ELR (cell line): ENCODE measurements around the gene CD151.

ENCODE experiments used
- DNase-seq: peaks from one replicate; pipeline ENCODE4 v3.0.0-alpha.2; 2015; ENCODE audit warnings: low read depth

The CD151 gene

GRCh38 chr11:829176-829846 lies 3.4 kb upstream of the CD151 start:
- no peak for DNase-seq

GRCh38 chr11:829847-830294 lies 2.9 kb upstream of the CD151 start:
- DNase-seq = no peak

- DNase-seq = peak; percentile 83
Measured at GRCh38 chr11:830295-831117, 2.2 kb upstream of the CD151 start.

DNA sequence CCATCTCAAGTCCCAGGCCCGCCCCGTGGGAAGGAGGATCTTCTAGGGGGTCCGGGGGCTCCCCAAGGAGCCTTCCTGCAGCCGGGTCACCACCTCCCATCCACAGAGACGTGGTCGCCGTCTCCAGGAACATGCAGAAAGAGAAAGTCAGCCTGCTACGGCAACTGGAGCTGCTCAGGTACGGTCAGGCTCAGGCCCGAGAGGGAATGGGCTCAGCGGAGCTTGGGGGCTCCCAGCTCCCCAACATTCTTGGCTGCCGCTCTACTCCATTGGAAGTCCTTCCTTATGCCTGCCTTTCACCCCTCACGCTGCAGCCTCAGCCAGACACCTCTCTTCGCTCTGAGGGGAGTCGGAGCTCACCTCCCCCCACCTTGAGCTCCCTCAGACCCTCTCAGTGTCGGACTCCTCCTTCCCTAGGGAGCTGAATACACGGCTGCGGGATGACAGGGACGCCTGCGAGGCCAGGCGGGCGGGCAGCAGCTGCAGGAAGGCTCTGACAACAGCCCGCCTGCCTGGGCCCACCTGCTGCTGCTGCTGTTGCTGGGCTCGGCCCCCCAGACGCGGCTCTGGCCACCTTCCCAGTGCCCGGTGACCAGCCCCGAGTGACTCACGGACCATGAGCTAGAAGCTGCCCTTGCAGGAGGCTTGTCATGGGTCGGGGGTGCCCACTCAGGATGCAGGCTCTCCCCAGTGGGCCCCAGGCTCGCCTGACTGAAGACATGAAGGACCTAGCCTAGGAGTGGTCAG lies 1.5 kb upstream of the CD151 start:
- peak; percentile 73 for DNase-seq

DNA sequence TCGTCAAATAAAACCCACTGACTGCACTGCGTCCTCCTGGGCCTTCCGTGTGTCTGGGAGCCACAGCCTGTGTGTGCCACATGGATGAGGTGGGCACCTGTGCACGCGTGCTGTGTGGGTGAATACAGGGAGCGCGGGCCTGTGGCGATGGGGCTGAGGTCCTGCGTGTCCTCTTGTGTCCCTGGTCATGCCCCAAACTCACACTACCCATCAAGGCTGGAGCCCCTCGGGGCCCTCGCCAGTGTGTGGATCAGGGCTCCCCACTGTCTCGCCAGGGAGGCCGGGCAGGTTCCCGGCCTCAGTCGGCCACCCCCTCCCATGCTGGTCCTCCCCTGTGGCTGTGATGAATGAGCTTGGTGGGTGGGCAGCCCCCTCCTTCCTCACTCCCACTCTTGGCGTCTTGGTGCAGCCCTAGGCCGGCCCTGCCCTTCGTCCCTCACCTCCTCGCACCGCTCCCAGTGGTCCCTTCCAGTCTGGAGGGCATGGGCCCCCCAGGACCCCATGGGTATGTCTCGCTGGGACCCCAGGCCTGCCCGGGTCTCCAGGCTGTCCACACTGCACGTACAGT lies 707 bp upstream of the CD151 start:
- DNase-seq = no peak

- peak; percentile 69 for DNase-seq
Measured at GRCh38 chr11:833114-833791, 501 bp downstream of the CD151 start.

GRCh38 chr11:833849-834311 lies 1.1 kb downstream of the CD151 start:
- no peak for DNase-seq

DNA sequence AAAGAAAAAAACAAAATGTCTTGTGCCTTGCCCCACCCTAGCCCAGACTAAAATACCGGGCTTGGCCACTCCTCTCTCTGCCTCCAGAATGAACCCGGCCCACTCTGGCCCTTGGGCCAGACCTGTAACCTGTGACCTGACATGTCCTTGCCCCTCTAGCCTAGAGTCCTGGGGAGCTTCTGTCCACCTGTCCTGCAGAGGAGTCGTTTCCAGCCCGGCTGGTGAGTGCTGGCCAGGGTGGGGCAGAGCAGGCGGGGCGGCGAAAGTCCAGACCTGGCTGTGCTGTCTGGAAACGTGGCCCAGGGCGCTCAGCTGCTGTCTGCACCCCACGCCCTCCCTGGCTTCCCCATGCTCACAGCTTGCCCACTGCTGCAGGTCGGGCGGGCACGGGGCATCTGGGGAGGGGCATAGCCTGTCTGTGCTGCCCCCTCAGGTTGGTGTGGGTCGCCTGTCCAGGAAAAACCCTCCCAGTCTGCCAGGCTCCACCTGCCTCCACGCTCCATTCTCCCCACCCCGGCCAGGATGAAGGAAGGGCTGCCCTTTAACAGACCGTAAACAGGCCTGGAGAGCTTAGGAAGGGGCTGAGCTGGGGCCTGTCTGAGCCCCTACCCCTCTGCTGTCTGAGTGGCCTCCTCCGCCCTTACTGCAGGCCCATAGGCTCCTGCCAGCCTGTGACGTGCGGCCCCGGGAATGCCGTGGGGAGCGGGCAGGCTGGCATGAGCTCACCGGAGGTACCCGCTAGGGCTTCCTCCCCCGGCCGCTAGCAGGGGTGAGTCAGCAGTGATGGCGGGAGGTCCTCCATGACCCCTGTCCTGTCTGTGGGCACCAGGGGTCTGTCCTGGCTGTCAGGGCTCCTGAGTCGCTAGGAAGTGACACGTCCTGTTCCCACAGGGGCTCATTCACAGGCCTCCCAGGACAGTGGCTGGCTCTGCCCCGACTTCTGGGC lies 1.9 kb downstream of the CD151 start:
- DNase-seq = peak; percentile 88

DNA sequence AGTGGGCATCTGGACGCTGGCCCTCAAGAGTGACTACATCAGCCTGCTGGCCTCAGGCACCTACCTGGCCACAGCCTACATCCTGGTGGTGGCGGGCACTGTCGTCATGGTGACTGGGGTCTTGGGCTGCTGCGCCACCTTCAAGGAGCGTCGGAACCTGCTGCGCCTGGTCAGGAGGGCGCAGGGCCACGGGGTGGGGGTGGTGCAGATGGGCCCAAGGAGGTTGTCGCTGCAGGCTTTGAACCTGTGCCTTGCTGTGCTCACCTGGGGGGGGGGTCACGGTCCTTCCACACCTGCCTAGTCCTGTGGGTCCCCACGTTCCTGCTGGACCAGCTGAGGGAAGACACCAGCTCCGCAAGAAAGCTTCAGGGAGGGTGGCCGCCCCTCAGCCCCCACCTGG lies 3.5 kb downstream of the CD151 start:
- no peak for DNase-seq

DNA sequence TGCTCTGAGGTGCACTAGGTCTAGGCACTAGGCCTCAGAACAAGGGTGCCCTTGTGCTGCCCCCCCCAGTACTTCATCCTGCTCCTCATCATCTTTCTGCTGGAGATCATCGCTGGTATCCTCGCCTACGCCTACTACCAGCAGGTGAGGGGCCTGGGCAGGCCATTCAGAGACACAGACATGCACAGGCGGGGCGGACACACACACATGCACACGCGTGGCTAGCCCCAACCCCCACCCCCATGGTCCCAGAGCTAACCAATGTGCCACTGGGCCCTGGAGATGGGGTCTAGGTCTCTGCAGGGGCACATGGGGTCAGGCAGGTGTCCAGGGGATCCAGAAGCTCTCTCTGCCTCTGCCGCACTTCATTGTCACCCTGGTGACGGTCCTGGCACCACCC lies 3.9 kb downstream of the CD151 start:
- no peak for DNase-seq

DNA sequence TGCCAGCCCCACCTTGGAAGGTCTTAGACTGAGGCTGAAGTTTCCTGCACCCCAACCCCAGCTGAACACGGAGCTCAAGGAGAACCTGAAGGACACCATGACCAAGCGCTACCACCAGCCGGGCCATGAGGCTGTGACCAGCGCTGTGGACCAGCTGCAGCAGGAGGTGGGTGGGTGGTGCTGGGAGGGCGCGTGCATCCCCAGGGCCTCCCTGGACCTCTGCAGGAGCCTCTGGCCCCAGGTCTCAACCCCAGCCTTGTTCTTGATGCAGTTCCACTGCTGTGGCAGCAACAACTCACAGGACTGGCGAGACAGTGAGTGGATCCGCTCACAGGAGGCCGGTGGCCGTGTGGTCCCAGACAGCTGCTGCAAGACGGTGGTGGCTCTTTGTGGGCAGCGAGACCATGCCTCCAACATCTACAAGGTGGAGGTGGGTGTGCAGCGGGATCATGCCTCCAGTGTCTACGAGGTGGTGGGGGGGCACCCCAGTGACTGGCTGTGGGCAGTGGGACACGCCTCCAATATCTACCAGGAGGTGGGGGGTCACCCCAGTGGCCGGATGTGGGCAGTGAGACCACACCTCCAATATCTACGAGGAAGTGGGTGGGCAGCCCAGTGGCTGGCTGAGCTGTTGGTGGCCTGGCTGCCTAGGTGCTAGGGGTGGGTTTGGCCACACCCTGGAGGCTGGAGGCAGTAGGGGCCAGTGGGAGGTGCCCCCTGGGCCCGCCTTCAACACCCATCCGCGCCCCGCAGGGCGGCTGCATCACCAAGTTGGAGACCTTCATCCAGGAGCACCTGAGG lies 4.6 kb downstream of the CD151 start:
- no peak for DNase-seq

DNA sequence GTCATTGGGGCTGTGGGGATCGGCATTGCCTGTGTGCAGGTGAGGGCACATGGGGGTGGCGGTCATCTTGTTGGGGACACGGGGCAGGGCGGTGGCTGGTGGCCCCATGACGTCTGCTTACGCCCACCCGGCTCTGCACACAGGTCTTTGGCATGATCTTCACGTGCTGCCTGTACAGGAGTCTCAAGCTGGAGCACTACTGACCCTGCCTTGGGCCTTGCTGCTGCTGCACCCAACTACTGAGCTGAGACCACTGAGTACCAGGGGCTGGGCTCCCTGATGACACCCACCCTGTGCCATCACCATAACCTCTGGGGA lies 5.2 kb downstream of the CD151 start:
- no peak for DNase-seq

DNA sequence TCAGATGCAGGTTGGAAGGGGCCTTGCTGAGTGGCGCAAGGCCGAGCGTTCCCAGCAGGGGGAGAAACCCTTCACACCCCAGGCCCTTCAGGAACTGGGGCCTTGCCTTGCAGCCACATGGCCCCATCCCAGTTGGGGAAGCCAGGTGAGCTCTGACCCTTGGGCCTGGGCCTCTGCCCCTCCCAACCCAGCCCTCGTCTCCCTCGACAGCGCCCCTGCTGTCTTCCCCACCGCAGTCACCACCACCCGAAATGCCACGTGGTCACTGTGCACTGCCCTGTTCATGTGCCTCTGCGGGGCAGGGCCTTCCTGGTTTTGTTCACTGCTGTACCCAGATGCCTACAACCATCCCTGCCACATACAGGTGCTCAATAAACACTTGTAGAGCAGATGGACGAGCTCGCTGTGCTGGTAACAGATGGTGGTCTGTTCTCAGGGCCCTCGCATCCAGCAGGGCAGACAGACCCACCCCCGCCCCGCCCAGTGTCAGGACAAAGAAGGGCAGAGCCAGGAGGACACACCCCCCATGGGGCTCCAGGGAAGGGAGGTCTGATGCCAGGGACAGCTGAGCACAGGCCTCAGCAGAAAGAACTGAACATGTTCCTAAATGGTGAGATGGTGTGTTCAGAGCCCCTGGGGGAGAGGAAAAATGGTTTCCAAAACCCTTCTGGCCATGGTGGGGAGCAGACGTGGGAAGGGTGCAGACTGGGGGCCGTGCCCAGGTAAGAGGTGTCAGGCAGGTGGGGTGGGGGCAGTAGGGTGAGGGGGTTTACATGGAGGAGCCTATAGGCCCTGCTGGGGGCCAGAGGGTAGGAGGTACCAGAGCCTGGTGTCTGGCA lies 5.9 kb downstream of the CD151 start:
- peak; percentile 57 for DNase-seq

GRCh38 chr11:839280-839623 lies 6.5 kb downstream of the CD151 start:
- no peak for DNase-seq

DNA sequence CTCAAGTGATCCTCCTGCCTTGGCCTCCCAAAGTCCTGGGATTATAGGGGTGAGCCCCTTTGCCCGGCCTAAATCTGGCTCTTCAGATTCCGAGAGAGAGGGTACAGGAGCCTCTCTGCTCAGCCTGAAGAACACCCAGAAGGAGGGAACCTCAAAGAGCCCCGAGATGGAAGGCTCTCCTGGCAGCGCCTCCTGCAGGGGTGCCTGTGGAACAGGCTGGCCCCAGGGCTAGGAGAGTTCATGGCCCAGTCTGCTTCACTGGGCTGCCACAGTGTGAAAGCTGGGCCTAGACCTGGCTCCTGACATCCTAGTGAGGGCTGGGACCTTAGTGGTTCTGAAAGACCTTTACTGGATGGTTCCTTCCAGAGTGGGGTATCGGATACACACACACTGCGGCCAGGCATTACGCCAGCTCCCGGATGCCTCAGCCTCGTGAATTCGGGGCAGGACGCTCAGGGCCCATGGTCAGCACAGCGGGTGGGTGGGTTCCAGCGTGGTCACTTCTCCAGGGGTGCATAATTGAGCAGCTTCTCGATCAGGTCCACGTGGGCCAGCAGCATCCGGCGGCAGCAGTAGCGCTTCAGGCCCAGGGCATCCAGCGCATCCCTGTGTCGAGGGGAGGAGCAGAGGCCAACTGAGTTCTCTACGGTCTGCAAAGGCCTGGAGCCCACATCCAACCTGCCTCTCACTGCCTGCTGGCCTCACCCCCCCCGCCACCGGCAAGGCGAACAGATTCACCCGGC lies 7.3 kb downstream of the CD151 start:
- DNase-seq = peak; percentile 49

DNA sequence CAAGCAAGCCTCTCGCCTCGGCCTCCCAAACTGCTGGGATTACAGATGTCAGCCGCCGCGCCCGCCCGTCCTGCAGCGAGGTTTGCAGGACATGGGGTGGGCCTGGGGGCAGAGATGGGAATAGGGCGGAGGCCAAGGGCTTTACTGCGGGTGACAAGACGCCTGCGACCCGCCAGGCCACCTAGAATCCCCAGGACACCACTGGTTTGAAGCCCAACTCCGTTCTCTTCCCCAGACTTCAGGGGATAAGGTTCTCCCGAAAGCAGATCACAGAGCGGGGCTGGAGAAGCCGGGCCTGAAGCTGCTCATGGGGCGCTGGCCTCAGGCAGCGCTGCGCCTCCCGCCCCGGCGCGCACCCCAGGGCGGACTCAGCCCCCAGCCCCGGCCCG lies 9.2 kb downstream of the CD151 start:
- no peak for DNase-seq

DNA sequence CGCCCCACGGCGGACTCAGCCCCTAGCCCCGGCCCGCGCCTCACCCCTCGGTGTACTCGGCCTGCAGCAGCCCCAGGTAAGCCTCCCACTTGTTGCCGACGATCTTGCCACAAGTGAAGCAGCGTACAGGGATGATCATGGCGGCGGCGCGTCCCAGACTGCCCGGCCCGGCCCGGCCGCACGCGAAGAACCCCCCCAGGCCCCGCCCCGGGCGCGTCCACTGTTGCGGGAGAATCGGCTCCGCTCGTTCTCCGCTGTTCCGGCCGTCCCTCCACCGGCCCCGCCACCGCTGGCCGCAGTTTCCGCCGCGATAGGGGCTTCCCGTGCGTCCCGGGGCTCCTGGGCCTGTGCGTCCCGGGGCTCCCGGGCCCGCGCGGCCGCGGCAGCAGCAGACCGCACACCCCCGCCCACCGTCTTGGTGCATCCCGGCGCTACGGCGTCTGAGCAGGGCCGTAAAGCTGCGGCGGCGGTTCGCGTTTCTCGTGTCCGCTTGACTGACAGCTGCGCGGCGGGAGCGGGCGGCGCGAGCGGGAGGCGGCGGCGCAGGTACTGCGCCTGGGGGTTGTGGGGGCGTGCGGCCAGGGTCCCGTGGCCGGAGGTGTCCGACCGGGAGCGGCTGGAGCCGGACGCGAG lies 9.7 kb downstream of the CD151 start, which contains the start of the genes POLR2L and TSPAN4:
TSS of gene POLR2L (minus strand) at position 160 of the 633 bp plus-strand sequence. CDS start at position 139, 21 bp downstream.
TSS of gene TSPAN4 (plus strand) at position 483 of the 633 bp plus-strand sequence. CDS start 7,453 bp downstream, outside the sequence.
- peak; percentile 94 for DNase-seq
